HG03558 (cell line): ENCODE measurements around the gene FANCI.
"Not testable (repeated sequence)": the region's sequence is repeated elsewhere in the genome, so short reads cannot be mapped to it uniquely, and the experiment has no call there.

Experiments
- ATAC-seq: cut with Tn5 transposase; IDR thresholded peaks from one replicate; pipeline ENCODE4 v1.9.1; 2021; ENCODE audit warnings: moderate number of reproducible peaks; ENCODE audit not compliant: unreplicated experiment; ENCODE audit errors: extremely low read depth

The FANCI gene

GRCh38 chr15:89218531-89218930 is 25.2 kb upstream of the FANCI start:
- no peak for ATAC-seq

- ATAC-seq = no peak
Observed at GRCh38 chr15:89221543-89221942, 22.2 kb upstream of the FANCI start, which contains the start of gene RLBP1. Gene RLBP1 (minus strand): TSS chr15:89221579. CDS start chr15:89218975, 2,604 bp downstream.

GRCh38 chr15:89225588-89225987 is 18.2 kb upstream of the FANCI start:
- ATAC-seq = no peak

- ATAC-seq = no peak
Observed at GRCh38 chr15:89226359-89227221, 17.2 kb upstream of the FANCI start.

GRCh38 chr15:89227425-89227824 is 16.4 kb upstream of the FANCI start:
- ATAC-seq = no peak

GRCh38 chr15:89230277-89230676 is 13.5 kb upstream of the FANCI start:
- ATAC-seq = no peak

GRCh38 chr15:89231832-89232231 is 11.9 kb upstream of the FANCI start:
- no peak for ATAC-seq

GRCh38 chr15:89239883-89240810 is 3.6 kb upstream of the FANCI start:
- not testable (repeated sequence) for ATAC-seq

- no peak for ATAC-seq
Observed at GRCh38 chr15:89243046-89243690, 611 bp upstream of the FANCI start.

- no peak for ATAC-seq
Observed at GRCh38 chr15:89244574-89244903, 760 bp downstream of the FANCI start.

GRCh38 chr15:89247446-89247845 is 3.7 kb downstream of the FANCI start:
- ATAC-seq = no peak

- ATAC-seq = no peak
Observed at GRCh38 chr15:89248584-89248983, 4.8 kb downstream of the FANCI start.

GRCh38 chr15:89250142-89250541 is 6.4 kb downstream of the FANCI start:
- ATAC-seq = not testable (repeated sequence)

- not testable (repeated sequence) for ATAC-seq
Observed at GRCh38 chr15:89277281-89277680, 33.5 kb downstream of the FANCI start.

GRCh38 chr15:89278307-89278706 is 34.5 kb downstream of the FANCI start:
- ATAC-seq = no peak

- no peak for ATAC-seq
Observed at GRCh38 chr15:89282631-89283030, 38.9 kb downstream of the FANCI start.

- no peak for ATAC-seq
Observed at GRCh38 chr15:89283201-89283600, 39.4 kb downstream of the FANCI start.

GRCh38 chr15:89291934-89292438 is 48.2 kb downstream of the FANCI start:
- ATAC-seq = no peak

GRCh38 chr15:89293012-89293411 is 49.2 kb downstream of the FANCI start:
- ATAC-seq = no peak

- no peak for ATAC-seq
Observed at GRCh38 chr15:89299896-89300295, 56.1 kb downstream of the FANCI start.
